ENCODE measurements around the gene BICD2. TPM values are rescaled to one million over a fixed set of nuclear protein-coding genes. Genes with fewer than 3 reads are reported as not detected.
"Not testable (repeated sequence)": the region's sequence is repeated elsewhere in the genome, so short reads cannot be mapped to it uniquely, and the experiment has no call there.

The BICD2 gene
- total and polyA plus RNA-seq, 10 of the 15 experiments (the other 5 are each of a cell fraction or from before 2014, with no cell fraction given) = 5.3 to 25.5 (median 14.4) TPM

DNA sequence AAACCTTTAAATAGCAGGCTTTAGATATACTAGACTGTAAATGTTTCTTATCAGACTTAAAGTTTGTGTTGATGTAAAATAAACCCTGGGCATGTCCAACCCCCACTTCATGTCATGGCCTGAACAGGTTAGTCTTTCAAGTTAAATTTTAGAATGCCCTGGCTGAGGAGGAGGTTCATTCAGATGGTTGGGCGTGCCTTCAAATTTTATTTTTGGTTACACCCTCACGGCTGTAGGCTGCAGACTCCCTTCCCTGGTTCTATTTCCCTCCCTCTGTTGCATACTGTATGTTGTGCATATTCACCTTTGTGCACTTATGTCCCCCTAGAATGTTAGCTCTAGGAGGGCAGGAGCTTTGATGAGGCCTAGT, 5.3 kb upstream of the BICD2 start (continued):
- TF ChIP-seq, protein P1, sequence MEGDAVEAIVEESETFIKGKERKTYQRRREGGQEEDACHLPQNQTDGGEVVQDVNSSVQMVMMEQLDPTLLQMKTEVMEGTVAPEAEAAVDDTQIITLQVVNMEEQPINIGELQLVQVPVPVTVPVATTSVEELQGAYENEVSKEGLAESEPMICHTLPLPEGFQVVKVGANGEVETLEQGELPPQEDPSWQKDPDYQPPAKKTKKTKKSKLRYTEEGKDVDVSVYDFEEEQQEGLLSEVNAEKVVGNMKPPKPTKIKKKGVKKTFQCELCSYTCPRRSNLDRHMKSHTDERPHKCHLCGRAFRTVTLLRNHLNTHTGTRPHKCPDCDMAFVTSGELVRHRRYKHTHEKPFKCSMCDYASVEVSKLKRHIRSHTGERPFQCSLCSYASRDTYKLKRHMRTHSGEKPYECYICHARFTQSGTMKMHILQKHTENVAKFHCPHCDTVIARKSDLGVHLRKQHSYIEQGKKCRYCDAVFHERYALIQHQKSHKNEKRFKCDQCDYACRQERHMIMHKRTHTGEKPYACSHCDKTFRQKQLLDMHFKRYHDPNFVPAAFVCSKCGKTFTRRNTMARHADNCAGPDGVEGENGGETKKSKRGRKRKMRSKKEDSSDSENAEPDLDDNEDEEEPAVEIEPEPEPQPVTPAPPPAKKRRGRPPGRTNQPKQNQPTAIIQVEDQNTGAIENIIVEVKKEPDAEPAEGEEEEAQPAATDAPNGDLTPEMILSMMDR (IDR thresholded peaks at IDR 0.05 in 2 of 3, conservative IDR thresholded peaks at IDR 0.05 in 1 of 3; ENCODE audit: control insufficient read depth in 2 of 3, extremely low read depth in 1 of 3, insufficient read depth in 1 of 3, low read depth in 3 of 3, low read length in 3 of 3) = no peak
- TF ChIP-seq SIN3A (IDR thresholded peaks at IDR 0.05; ENCODE audit: low read depth, low read length) (no peak), STAT3 (IDR thresholded peaks at IDR 0.05; ENCODE audit: low read depth, low read length) (no peak), POLR2AphosphoS5 (IDR thresholded peaks at IDR 0.05; ENCODE audit: low read length) (no peak)
- TF ChIP-seq, protein P2, sequence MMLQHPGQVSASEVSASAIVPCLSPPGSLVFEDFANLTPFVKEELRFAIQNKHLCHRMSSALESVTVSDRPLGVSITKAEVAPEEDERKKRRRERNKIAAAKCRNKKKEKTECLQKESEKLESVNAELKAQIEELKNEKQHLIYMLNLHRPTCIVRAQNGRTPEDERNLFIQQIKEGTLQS (IDR thresholded peaks at IDR 0.05; ENCODE audit: borderline replicate concordance, extremely low read depth, low read depth, low read length) = no peak

DNA sequence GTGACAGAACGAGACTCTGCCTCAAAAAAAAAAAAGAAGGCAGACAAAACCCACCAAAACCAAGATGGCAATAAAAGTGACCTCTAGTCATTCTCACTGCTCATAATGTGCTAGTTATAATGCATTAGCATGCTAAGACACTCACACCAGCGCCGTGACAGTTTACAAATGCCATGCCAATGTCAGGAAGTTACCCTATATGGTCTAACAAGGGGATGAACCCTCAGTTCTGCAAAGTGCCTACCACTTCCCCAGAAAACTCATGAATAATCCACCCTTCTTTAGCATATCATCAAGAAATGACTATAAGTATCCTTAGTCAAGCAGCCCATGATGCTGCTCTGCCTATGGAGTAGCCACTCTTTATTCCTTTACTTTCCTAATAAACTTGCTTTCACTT, 4.7 kb upstream of the BICD2 start:
- Histone ChIP-seq H3K9me3 (replicated peaks; ENCODE audit: control insufficient read depth, insufficient read depth, low read length) (no peaks in the 10 kb centered on the region), H3K27ac (ENCODE audit: control insufficient read depth, insufficient read depth) (no peak overlapping the region), H3K4me3 (no peak overlapping the region), H3K36me3 (ENCODE audit: control insufficient read depth in 2 of 2, insufficient read depth in 2 of 2, low read length in 1 of 2) (no peaks in the 10 kb centered on the region), H3K9ac (ENCODE audit: control insufficient read depth, insufficient read depth, low read length) (no peak overlapping the region), H3K79me2 (ENCODE audit: control insufficient read depth, insufficient read depth, low read length) (peaks cover 3% of the 10 kb centered on the region), H3K4me1 (ENCODE audit: control insufficient read depth, insufficient read depth, low read length) (peaks cover 12% of the 10 kb centered on the region), H4K20me1 (ENCODE audit: control insufficient read depth, insufficient read depth) (no peaks in the 10 kb centered on the region), H3K27me3 (replicated peaks in 1 of 2; ENCODE audit: control insufficient read depth in 2 of 2, insufficient read depth in 2 of 2, low read length in 1 of 2) (no peaks in the 10 kb centered on the region; a peak in 1 of 4 replicates), H2AFZ (ENCODE audit: control insufficient read depth, low read depth, low read length) (no peak overlapping the region), H3K4me2 (ENCODE audit: control insufficient read depth, insufficient read depth) (no peak overlapping the region)
- intact Hi-C loops (cut with micrococcal nuclease; ENCODE audit: unreplicated experiment) (no loop called here), in situ Hi-C loops (cut with MboI) (no loop called here)
- CTCF ChIA-PET = interaction anchor here (1.9 kb wide), 1 partner anchor 22 kb away, joined by 5 read pairs; no protein-coding TSS in a partner anchor
- RAD21 ChIA-PET (ENCODE audit: unreplicated experiment) = no interaction called here
- 58% methylated on average over 3 of the region's 3 CpGs for WGBS (ENCODE audit: insufficient coverage, insufficient replicate concordance, low lambda C conversion rate, missing lambda C conversion rate)
- DNase-seq (ENCODE audit: low read depth, low spot score) (no peak), ATAC-seq (no peak), FAIRE-seq (no peak)
- TF ChIP-seq SIX5 (IDR thresholded peaks at IDR 0.05; ENCODE audit: low read depth, low read length, severe bottlenecking) (no peak), EP300 (IDR thresholded peaks at IDR 0.05; ENCODE audit: borderline replicate concordance in 1 of 2, control insufficient read depth in 1 of 2, low read depth in 2 of 2, low read length in 2 of 2) (no peak), RAD21 (IDR thresholded peaks at IDR 0.05; ENCODE audit: insufficient read depth, low read depth, low read length) (no peak), POLR2AphosphoS5 (IDR thresholded peaks at IDR 0.05; ENCODE audit: low read length) (no peak)
- BruUV-seq (replicated peaks) = no TSS peak
- SMC1A ChIA-PET (ENCODE audit: uncharacterized antibody, unreplicated experiment) = interaction anchor here (1.6 kb wide), 1 partner anchor 21 kb away, joined by 5 read pairs; no protein-coding TSS in a partner anchor
- POLR2A ChIA-PET = no interaction called here

DNA sequence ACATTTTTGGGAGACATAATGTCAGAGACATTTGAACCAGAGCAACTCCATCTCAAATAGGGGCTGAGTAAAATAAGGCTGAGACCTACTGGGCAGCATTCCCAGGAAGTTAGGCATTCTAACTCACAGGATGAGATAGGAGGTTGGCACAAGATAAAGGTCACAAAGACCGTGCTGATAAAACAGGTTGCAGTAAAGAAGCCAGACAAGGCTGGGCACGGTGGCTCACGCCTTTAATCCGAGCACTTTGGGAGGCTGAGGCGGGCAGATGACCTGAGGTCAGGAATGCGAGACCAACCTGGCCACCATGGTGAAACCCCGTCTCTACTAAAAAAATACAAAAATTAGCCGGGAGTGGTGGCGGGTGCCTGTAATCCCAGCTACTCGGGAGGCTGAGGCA, 4.2 kb upstream of the BICD2 start:
- RAD21 ChIA-PET (ENCODE audit: unreplicated experiment); ATAC-seq: not testable (repeated sequence)
- SMC1A ChIA-PET (ENCODE audit: uncharacterized antibody, unreplicated experiment) = interaction anchor here (1.6 kb wide), 1 partner anchor 22 kb away, joined by 5 read pairs; no protein-coding TSS in a partner anchor

More for the DNA sequence above, 4.2 kb upstream of the BICD2 start:
- H3K4me3 ChIP-seq; H3K9ac ChIP-seq (ENCODE audit: control insufficient read depth, insufficient read depth, low read length); H3K79me2 ChIP-seq (ENCODE audit: control insufficient read depth, insufficient read depth, low read length); H2AFZ ChIP-seq (ENCODE audit: control insufficient read depth, low read depth, low read length); intact Hi-C loops (cut with micrococcal nuclease; ENCODE audit: unreplicated experiment); in situ Hi-C loops (cut with MboI); H3K27me3 ChIP-seq (replicated peaks in 1 of 2; ENCODE audit: control insufficient read depth in 2 of 2, insufficient read depth in 2 of 2, low read length in 1 of 2); H3K9me3 ChIP-seq (replicated peaks; ENCODE audit: control insufficient read depth, insufficient read depth, low read length); DNase-seq (ENCODE audit: low read depth, low spot score); POLR2A ChIA-PET; H3K27ac ChIP-seq (ENCODE audit: control insufficient read depth, insufficient read depth); BruUV-seq (replicated peaks); H3K36me3 ChIP-seq (ENCODE audit: control insufficient read depth in 2 of 2, insufficient read depth in 2 of 2, low read length in 1 of 2); H4K20me1 ChIP-seq (ENCODE audit: control insufficient read depth, insufficient read depth); FAIRE-seq; H3K4me2 ChIP-seq (ENCODE audit: control insufficient read depth, insufficient read depth): not testable (repeated sequence)
- H3K4me1 ChIP-seq (ENCODE audit: control insufficient read depth, insufficient read depth, low read length) = peaks cover 12% of the 10 kb centered on the region
- CTCF ChIA-PET = interaction anchor here (1.9 kb wide), 1 partner anchor 22 kb away, joined by 5 read pairs; no protein-coding TSS in a partner anchor
- WGBS (ENCODE audit: insufficient coverage, insufficient replicate concordance, low lambda C conversion rate, missing lambda C conversion rate) = 72% methylated on average over 10 of the region's 10 CpGs
